Stimulated activated CD8-positive, alpha-beta memory T cell treated with anti-CD3 and anti-CD28 coated beads, Interleukin-2, amount 100 ng/mL, for 1 hour (primary cell): ENCODE measurements around the gene ABHD17A.

Experiments used
- DNase-seq, 2 donors: peaks; one replicate each; pipeline ENCODE4 v3.0.0-alpha.2; 2020; ENCODE audit warnings: low read depth in 2 of 2

Gene ABHD17A

GRCh38 chr19:1885398-1886119, at the start of gene ABHD17A:
Gene ABHD17A, minus strand, starts transcription at chr19:1885496. Its CDS starts 3,930 bp downstream, at chr19:1881566.
- peak; percentile 92 to 94 for DNase-seq

DNA sequence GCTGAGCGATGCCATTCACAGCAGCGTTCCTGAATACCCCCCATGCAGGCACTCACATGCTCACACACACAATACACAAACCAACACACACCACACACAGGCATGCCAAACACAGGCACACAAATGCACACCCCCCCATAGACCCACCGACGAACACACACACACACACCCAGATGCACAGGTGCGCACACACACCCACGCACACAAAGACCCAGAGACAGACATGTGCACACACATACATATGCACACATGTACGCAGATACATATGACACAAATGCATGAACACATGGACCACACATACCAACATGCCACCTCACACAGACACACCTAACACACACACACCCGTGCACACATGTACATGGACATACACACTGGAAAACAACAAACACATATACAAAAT, 48.6 kb upstream of the ABHD17A start:
- no peak for DNase-seq

- no peak for DNase-seq
Observed at GRCh38 chr19:1933244-1933643, 47.9 kb upstream of the ABHD17A start.

- no peak for DNase-seq
Observed at GRCh38 chr19:1932395-1932794, 47.1 kb upstream of the ABHD17A start.

GRCh38 chr19:1931445-1931844, 46.1 kb upstream of the ABHD17A start:
- no peak for DNase-seq

DNA sequence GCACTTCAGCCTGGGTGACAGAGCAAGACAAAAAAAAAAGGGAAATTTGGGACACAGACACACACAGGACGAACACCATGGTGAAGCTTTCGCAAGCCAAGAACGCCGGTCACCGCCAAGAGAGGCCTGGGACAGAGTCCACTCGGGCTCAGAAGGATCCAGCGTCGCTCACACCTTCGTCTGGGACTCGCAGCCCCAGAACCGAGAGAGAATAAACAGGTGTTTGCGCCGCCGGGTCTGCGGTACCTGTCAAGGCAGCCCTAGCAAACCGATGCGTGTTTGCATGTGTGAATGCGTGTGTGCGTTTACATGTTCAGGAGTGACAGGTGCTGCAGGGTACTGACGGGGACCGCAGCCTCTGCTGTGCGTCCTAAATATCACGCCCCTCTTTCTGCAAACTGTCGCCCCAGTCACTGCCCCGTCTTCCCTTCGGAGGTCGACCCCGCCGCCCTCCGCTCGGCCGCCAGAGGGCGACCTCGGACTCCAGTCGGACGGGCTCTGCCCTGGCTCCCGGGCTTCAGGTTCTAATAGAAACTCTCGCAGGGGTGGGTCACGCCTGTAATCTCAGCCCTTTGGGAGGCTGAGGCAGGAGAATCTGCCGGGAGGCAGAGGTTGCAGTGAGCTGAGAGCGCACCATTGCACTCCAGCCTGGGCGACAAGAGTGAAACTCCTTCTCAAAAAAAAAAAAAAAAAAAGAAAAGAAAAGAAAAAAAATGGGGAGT, 43.9 kb upstream of the ABHD17A start:
- peak; percentile 69 to 71 for DNase-seq

- no peak for DNase-seq
Observed at GRCh38 chr19:1925544-1925943, 40.2 kb upstream of the ABHD17A start.

- DNase-seq: no peak
Observed at GRCh38 chr19:1924320-1924961, 39.1 kb upstream of the ABHD17A start.

- no peak for DNase-seq
Observed at GRCh38 chr19:1923319-1923718, 38.0 kb upstream of the ABHD17A start.

DNA sequence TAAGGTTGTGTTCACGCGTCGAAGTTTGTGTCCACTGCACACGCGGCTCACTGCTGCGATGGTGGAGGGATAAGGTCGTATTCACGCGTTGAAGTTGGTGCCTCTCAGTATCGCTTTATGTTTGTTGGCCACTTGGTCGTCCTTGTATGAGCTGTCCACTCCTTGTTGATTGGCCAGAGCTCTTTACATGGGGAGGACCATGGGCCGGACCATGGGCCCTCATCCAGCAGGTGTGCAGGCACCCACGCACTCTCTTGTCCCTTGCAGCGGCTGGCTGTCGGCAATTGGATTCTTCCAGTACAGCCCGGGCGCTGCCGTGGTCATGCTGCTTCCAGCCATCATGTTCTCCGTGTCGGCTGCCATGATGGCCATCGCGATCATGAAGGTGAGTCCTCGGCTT, 37.5 kb upstream of the ABHD17A start:
- DNase-seq: no peak

DNA sequence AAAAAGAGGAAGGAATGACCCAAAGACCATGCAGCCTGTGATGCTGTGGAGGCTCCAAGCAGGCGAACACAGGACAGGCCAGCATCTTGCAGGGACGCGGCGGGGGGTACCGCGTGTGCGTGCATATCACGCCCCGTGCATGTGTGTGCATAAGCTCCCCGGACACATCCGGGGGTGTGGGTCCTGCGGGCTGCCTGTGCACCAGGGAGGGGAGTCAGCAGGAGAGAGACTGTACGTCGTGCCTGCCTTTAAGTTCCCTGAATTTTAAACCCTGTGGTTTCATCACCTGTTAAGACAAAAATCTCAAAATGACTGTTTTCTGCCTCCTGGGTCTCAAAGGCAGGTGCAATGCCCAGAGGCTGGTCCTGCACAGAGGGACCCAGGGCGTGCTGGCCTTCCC, 36.5 kb upstream of the ABHD17A start:
- DNase-seq: no peak

- DNase-seq: no peak
Observed at GRCh38 chr19:1921326-1921725, 36.0 kb upstream of the ABHD17A start.

DNA sequence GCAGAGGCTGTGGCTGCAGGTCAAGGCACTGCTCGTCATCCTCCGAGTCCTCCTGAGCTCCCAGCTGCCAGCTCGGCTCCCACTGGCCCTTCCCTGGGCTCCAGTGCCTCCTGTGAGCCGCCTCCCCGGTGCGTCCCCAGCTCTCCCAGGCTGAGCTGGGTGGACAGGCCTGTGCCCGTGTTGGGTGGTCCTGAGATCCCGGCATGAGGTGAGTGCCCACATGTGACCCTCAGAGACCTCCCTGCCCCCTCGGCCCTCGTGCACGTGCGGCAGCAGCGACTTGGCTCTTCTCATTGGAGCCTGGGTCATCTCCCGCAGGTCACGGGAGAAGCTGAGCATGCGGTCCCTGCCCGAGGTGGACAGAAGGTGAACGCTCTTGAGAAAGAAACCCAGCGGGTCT, 35.3 kb upstream of the ABHD17A start:
- DNase-seq: no peak

- DNase-seq: no peak
Observed at GRCh38 chr19:1918975-1919374, 33.7 kb upstream of the ABHD17A start.

DNA sequence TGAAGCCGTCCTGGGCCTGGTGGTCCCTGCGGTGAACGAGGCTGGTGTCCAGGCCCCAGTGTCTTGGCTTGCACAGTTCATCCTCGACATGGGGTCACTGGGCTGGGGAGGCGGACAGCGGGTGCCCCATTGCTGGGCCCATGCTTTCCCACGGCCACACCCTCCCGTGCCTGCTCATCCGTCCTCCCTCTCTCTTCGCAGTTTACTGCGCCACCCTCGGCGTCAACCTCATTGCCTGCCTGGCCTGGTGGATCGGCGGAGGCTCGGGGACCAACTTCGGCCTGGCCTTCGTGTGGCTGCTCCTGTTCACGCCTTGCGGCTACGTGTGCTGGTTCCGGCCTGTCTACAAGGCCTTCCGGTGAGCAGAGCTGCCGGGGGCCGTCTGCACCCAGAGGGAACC, 32.6 kb upstream of the ABHD17A start:
- DNase-seq: no peak

- DNase-seq: no peak
Observed at GRCh38 chr19:1917146-1917545, 31.9 kb upstream of the ABHD17A start.

DNA sequence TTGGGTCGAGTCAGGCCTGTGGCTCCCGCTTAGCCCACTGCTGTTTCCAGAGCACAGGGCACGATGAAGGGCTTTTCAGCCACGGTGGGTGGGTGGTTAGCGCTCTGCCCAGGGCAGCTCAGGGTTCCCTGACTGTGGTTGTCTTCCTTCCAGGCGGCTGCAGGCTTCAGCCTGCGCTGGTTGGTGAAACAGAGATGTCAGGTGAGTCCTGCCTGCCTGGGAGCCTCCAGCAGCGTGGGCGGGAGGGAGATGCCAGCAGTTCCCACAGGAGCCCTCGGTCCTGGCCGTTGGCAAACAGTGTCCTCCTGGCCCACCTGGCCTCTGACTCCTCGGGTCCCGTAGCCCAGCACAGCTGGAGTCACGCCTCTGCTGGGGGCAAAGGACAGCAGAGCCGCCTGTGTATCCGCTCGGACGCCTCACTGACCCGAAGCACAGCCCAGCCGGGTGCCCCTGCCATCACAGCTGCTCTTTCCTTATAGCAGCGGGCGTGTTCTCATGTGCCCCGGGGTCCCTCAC, 29.6 kb upstream of the ABHD17A start:
- no peak for DNase-seq

DNA sequence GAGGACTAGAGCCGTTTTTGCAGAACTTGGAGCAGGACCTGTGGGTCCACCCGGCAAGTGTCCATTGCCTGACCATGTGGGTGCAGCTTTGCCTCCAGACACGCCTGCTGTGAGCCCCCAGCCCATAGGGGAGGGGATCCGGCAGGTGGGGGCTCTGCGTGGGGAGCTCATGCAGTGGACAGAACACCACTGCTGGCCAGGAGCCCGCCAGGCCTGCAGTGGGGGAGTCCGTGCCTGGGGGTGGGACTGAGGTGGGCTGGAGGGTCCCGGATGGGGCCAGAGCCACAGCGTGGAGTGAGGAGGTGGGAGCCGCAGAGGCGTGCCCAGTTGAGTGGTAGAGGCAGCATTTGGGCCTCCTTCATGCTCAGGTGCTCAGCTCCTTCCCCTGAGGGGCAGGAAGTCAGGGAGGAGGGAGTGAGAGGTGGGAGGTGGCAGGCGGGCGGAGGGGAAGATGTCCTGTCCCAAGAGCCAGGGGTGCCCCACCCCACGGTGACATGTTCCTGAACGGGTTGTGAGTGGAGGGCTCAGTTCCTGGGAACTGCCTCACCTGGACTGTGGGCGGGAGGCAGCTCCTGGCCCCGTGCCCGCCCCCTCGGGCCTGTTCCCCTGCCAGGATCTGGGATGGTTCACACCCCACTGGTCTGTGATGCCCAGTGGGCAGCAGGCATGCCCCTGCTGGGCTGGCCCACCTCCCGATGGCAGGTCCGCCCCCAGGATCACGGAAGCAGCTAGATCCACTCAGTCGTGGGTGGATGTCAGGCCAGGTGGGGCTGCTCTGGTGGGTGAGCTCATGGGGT, 28.7 kb upstream of the ABHD17A start:
- no peak for DNase-seq

DNA sequence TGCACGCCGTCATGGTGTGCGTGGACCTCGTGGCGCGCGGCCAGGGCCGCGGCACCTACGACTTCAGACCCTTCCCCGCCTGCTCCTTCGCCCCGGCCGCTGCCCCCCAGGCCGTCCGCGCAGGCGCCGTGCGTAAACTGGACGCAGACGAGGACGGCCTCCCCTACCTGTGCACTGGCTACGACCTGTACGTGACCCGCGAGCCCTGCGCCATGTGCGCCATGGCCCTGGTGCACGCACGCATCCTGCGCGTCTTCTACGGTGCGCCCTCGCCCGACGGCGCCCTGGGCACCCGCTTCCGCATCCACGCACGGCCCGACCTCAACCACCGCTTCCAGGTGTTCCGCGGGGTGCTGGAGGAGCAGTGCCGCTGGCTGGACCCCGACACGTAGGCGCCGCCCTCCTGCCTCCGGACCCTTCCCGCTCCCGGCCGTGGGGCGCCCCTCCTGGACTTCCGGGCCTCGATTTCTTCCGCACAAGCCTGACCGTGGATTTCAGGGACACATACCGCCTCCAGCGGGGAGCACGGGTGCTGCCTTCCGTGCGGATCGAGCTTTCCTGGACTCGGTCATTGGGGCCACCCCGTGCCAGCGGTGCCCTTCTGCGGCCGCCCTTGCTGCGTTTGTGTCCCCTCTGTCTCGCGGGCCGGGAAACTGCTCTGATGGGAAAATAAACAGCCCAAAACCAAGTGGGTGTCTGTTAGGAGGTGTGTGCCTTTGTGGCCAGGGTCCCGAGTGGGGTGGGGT, 27.6 kb upstream of the ABHD17A start:
- no peak for DNase-seq

GRCh38 chr19:1911995-1912394, 26.7 kb upstream of the ABHD17A start:
- DNase-seq: no peak

GRCh38 chr19:1911098-1911497, 25.8 kb upstream of the ABHD17A start:
- DNase-seq: no peak
